KMS-11 (cell line): ENCODE data around the gene NLGN2.

ENCODE experiments used
- H2AFZ ChIP-seq: fragments of 200-600 bp; sonication (generic); 2 replicates; pipeline ENCODE4 v1.6.1; 2016; ENCODE audit warnings: antibody characterized with exemption, mixed run types, low read depth
- H3K27ac ChIP-seq: fragments of 200-600 bp; sonication (generic); 2 replicates; pipeline ENCODE4 v1.6.1; 2016; ENCODE audit warnings: mild to moderate bottlenecking, mixed run types
- H3K27me3 ChIP-seq: fragments of 200-600 bp; sonication (generic); 2 replicates; pipeline ENCODE4 v1.6.1; 2017; ENCODE audit warnings: mild to moderate bottlenecking, low read depth, mixed run types, moderate library complexity; ENCODE audit not compliant: insufficient read depth
- H3K36me3 ChIP-seq: fragments of 200-600 bp; sonication (generic); 2 replicates; pipeline ENCODE4 v1.6.1; 2017; ENCODE audit warnings: mild to moderate bottlenecking, mixed run types; ENCODE audit not compliant: insufficient read depth
- H3K4me1 ChIP-seq: fragments of 200-600 bp; sonication (generic); 2 replicates; pipeline ENCODE4 v1.6.1; 2016; ENCODE audit warnings: mild to moderate bottlenecking, low read depth, mixed run types; ENCODE audit not compliant: poor library complexity, severe bottlenecking
- H3K4me2 ChIP-seq: fragments of 200-600 bp; sonication (generic); 2 replicates; pipeline ENCODE4 v1.7.0; 2016; ENCODE audit warnings: mild to moderate bottlenecking, mixed run types
- H3K4me3 ChIP-seq: fragments of 200-600 bp; sonication (generic); IDR thresholded peaks from 2 replicates; pipeline ENCODE4 v1.6.1; 2017; ENCODE audit warnings: low read depth, low read length, mixed read lengths; ENCODE audit not compliant: insufficient read depth
- H3K79me2 ChIP-seq: fragments of 200-600 bp; sonication (generic); 2 replicates; pipeline ENCODE4 v1.6.1; 2016; ENCODE audit warnings: low read depth, mixed run types; ENCODE audit not compliant: insufficient read depth
- H3K9ac ChIP-seq: fragments of 200-600 bp; sonication (generic); 2 replicates; pipeline ENCODE4 v1.6.1; 2016; ENCODE audit warnings: mild to moderate bottlenecking, mixed run types
- H4K20me1 ChIP-seq: fragments of 200-600 bp; sonication (generic); 2 replicates; pipeline ENCODE4 v1.6.1; 2016; ENCODE audit warnings: mild to moderate bottlenecking, mixed run types; ENCODE audit not compliant: insufficient read depth
- TF ChIP-seq, protein P1 (sequence below): fragments of 200-600 bp; sonication (generic); conservative IDR thresholded peaks from 2 replicates; pipeline ENCODE4 v1.6.1; 2017; ENCODE audit warnings: low read depth, mild to moderate bottlenecking, antibody characterized with exemption, low read length, moderate library complexity, mixed read lengths

The NLGN2 gene

GRCh38 chr17:7438656-7439460, 31.2 kb downstream of the NLGN2 start:
- Histone ChIP-seq H3K9ac (no peak overlapping the region), H3K4me2 (no peak overlapping the region), H2AFZ (no peak overlapping the region), H3K79me2 (no peaks in the 10 kb centered on the region), H3K36me3 (no peaks in the 10 kb centered on the region), H3K27ac (no peak overlapping the region), H3K27me3 (no peaks in the 10 kb centered on the region), H4K20me1 (no peaks in the 10 kb centered on the region), H3K4me3 (no peak overlapping the region), H3K4me1 (no peaks in the 10 kb centered on the region)
- TF ChIP-seq, protein P1, sequence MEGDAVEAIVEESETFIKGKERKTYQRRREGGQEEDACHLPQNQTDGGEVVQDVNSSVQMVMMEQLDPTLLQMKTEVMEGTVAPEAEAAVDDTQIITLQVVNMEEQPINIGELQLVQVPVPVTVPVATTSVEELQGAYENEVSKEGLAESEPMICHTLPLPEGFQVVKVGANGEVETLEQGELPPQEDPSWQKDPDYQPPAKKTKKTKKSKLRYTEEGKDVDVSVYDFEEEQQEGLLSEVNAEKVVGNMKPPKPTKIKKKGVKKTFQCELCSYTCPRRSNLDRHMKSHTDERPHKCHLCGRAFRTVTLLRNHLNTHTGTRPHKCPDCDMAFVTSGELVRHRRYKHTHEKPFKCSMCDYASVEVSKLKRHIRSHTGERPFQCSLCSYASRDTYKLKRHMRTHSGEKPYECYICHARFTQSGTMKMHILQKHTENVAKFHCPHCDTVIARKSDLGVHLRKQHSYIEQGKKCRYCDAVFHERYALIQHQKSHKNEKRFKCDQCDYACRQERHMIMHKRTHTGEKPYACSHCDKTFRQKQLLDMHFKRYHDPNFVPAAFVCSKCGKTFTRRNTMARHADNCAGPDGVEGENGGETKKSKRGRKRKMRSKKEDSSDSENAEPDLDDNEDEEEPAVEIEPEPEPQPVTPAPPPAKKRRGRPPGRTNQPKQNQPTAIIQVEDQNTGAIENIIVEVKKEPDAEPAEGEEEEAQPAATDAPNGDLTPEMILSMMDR: no peak

GRCh38 chr17:7439462-7440112, 31.9 kb downstream of the NLGN2 start, which contains the start of gene FGF11:
FGF11 (plus strand) TSS chr17:7439512; CDS start chr17:7439621, 109 bp downstream.
- Histone ChIP-seq H2AFZ (no peak within 1 kb of the TSS), H3K4me2 (no peak within 1 kb of the TSS), H4K20me1 (no peaks in the 10 kb centered on the region), H3K36me3 (no peaks in the 10 kb centered on the region), H3K4me1 (no peaks in the 10 kb centered on the region), H3K79me2 (no peaks in the 10 kb centered on the region), H3K27me3 (no peaks in the 10 kb centered on the region), H3K4me3 (no peak within 1 kb of the TSS), H3K27ac (no peak within 1 kb of the TSS), H3K9ac (no peak within 1 kb of the TSS)
- TF ChIP-seq, protein P1: no peak

DNA sequence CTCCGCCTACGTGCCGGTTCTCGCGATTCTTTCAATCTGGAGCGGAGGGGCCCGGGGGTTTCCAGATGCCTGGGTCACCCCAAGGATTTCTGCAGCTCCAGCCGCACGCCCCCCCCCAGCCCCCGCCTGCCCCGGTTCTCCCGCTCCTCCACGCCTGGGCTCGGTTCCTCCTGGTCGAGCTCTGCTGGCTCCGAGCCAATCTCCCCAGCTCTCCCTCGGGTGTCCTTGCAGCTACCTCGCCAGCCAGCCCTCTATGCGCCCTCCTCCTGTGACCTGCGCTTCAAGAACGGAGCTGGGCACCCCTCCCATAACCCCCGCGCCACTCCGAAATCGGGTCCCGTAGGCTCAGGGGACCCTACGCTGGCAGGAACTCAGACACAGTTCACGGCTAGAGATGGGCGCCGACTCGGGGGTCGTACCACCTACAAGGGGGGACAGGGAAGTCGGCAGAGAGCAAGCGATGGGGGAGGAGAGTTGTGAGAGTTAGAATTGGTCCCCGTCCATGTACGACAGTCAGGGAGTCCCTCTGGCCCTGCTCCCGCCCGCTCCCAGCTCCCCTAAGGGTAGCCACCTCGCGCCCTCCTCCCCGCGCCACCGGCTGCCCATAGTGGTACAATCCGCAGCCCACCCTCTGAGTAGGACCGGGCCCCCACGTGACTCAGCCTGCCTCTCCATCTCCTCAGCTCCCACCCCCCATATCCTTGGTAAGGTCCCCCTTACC, 32.6 kb downstream of the NLGN2 start:
- Histone ChIP-seq H3K4me1 (no peaks in the 10 kb centered on the region), H3K27me3 (no peaks in the 10 kb centered on the region), H3K4me3 (no peak overlapping the region), H3K36me3 (no peaks in the 10 kb centered on the region), H3K79me2 (no peaks in the 10 kb centered on the region), H4K20me1 (no peaks in the 10 kb centered on the region), H2AFZ (no peak overlapping the region), H3K9ac (no peak overlapping the region), H3K27ac (no peak overlapping the region), H3K4me2 (no peak overlapping the region)
- TF ChIP-seq, protein P1: no peak

GRCh38 chr17:7440834-7441195, 33.2 kb downstream of the NLGN2 start:
- TF ChIP-seq, protein P1: no peak
- no peak overlapping the region for H3K4me2 ChIP-seq

More at GRCh38 chr17:7440834-7441195, 33.2 kb downstream of the NLGN2 start:
- Histone ChIP-seq H3K36me3 (no peaks in the 10 kb centered on the region), H3K27ac (no peak overlapping the region), H3K9ac (no peak overlapping the region), H3K4me1 (no peaks in the 10 kb centered on the region), H2AFZ (no peak overlapping the region), H4K20me1 (no peaks in the 10 kb centered on the region), H3K4me3 (no peak overlapping the region), H3K27me3 (no peaks in the 10 kb centered on the region), H3K79me2 (no peaks in the 10 kb centered on the region)
